ENCODE results near the gene CAMSAP1. TPM values are rescaled to one million over a fixed set of nuclear protein-coding genes. Genes with fewer than 3 reads are reported as not detected.

The CAMSAP1 gene
- total RNA-seq, 4 donors from 2014 or later = 31.2 to 85.3 (median 51.6) TPM

DNA sequence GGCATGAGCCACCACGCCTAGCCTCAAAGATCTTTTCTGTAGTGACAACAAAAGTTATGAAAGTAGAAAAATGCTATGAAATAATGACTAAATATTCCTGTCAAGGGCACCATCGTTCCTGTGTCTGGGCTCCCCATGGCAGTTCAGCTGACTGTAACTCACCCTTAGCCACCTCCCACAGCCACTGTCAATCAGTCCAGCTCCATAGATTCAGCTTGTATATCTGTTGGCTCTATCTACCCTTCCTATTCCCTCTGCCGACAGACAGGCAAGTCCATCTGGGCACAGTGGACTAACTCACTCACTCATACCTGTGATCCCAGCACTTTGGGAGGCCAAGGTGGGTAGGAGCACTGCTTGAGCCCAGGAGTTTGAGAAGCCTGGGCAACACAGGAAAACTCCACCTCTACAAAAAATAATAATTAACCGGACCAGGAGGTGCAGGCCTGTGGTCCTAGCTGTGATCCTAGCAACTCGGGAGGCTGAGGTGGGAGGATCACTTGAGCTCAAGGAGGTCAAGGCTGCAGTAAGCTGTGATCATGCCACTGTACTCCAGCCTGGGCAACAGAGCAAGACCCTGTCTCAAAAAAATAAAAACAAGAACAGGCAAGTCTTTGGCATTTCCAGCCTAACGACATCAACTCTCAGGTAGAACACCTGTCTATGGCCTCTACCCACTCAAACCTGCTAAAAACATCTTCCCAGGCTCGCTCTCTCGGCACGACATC, 6.2 kb downstream of the CAMSAP1 start:
- H3K27ac ChIP-seq = no peak overlapping the region
- intact Hi-C loops (cut with DNase I) = no loop called here
- DNase-seq = no peak
- peaks cover 16 to 83% (median 35%) of the 10 kb centered on the region in 3 donors for H3K4me1 ChIP-seq
- peaks cover 0 to 4% (median 0%) of the 10 kb centered on the region in 3 donors for H3K36me3 ChIP-seq
- TF ChIP-seq, protein P1, sequence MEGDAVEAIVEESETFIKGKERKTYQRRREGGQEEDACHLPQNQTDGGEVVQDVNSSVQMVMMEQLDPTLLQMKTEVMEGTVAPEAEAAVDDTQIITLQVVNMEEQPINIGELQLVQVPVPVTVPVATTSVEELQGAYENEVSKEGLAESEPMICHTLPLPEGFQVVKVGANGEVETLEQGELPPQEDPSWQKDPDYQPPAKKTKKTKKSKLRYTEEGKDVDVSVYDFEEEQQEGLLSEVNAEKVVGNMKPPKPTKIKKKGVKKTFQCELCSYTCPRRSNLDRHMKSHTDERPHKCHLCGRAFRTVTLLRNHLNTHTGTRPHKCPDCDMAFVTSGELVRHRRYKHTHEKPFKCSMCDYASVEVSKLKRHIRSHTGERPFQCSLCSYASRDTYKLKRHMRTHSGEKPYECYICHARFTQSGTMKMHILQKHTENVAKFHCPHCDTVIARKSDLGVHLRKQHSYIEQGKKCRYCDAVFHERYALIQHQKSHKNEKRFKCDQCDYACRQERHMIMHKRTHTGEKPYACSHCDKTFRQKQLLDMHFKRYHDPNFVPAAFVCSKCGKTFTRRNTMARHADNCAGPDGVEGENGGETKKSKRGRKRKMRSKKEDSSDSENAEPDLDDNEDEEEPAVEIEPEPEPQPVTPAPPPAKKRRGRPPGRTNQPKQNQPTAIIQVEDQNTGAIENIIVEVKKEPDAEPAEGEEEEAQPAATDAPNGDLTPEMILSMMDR (IDR thresholded peaks at IDR 0.05) = no peak
- no peak for TF ChIP-seq POLR2A (IDR thresholded peaks at IDR 0.05)
- H3K9me3 ChIP-seq = no peaks in the 10 kb centered on the region
- WGBS, 2 donors = 84 to 90% methylated on average over 7 to 8 of the region's 9 CpGs
- H3K27me3 ChIP-seq = no peaks in the 10 kb centered on the region
- no peak overlapping the region for H3K4me3 ChIP-seq

DNA sequence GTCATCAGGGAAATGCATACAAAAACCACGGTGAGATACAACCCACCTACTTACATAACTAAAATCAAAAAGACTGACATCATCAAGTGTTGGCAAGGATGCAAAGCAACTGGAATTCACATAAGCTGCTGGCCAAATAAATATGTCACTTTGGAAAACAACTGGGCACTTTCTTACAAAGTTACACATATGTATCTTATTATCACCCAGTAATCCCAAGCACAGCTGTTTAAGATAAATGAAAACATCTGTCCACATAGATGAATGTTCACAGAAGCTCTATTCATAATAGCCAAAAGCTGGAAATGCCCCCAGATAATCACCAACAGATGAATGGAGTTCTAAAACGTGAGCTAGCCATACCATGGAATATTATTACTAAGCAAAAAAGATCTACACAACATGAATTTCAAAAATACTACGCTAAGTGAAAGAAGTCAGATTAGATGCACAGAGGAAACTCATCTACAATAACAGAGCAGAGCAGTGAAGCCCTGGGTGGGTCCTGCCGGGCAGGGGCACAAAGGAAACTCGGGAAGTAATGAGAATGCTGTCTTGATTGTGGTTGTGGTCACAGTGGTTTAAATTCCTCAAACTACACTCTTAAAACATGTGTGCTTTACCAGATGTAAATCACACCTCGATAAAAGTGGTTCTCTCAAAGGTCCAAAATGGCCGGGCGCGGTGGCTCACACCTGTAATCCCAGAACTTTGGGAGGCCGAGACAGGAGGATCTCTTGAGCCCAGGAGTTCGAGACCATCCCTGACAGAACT, 8.5 kb downstream of the CAMSAP1 start:
- no peak for DNase-seq
- Histone ChIP-seq H3K36me3 (peaks cover 0 to 4% (median 0%) of the 10 kb centered on the region in 3 donors), H3K4me1 (peaks cover 6 to 69% (median 16%) of the 10 kb centered on the region in 3 donors), H3K27me3 (no peaks in the 10 kb centered on the region), H3K4me3 (no peak overlapping the region), H3K27ac (no peak overlapping the region), H3K9me3 (no peaks in the 10 kb centered on the region)
- WGBS, 2 donors = 68 to 70% methylated on average over 10 to 11 of the region's 11 CpGs
- no peak for TF ChIP-seq POLR2A (IDR thresholded peaks at IDR 0.05)
- TF ChIP-seq, protein P1 (IDR thresholded peaks at IDR 0.05) = no peak
- intact Hi-C loops (cut with DNase I) = no loop called here

DNA sequence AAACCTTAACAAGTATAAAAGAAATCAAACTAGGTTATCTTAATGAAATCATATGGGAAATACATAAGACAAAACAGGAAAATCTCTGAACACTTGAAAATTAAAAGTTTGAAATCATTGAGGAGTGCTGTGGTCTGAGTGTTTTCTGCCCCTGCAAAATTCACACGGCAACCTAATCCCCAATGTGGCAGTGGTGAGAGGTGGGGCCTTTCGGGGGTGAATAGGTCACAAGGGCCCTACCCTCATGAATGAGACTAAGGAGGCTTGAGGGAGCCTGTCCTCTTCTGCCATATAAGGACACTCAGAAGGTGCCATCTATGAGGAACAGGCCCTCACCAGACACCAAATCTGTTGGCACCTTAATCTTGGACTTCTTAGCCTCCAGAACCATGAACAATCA, 10.7 kb downstream of the CAMSAP1 start:
- intact Hi-C loops (cut with DNase I) = no loop called here
- H3K36me3 ChIP-seq = peaks cover 0 to 4% (median 0%) of the 10 kb centered on the region in 3 donors
- peaks cover 7 to 69% (median 8%) of the 10 kb centered on the region in 3 donors for H3K4me1 ChIP-seq
- H3K27me3 ChIP-seq = no peaks in the 10 kb centered on the region
- no peak for TF ChIP-seq POLR2A (IDR thresholded peaks at IDR 0.05)
- no peak for DNase-seq
- H3K9me3 ChIP-seq = no peaks in the 10 kb centered on the region
- 83 to 84% methylated on average over 2 of the region's 2 CpGs for WGBS, 2 donors
- H3K27ac ChIP-seq = peak overlapping the region in 1 of 4 donors; percentile 6
- H3K4me3 ChIP-seq = no peak overlapping the region

DNA sequence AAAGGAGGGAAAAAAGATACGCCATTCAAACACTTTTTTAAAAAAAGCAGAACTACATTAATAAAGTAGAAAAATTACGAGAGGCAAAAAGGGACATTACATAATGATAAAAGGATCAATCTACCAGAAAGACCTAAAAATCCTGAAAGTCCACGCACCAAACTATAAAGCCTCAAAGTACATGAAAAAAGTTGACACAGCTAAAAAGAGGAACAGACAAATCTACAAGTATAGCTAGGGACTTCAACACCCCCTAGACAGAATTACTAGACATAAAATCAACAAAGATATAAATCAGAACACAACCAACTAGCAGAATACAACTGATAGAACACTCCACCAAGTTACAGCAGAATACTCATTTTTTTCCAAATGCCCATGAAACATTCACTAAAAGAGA, 11.1 kb downstream of the CAMSAP1 start:
- WGBS, 2 donors = 84% methylated on average over 3 of the region's 3 CpGs
- intact Hi-C loops (cut with DNase I) = no loop called here
- no peaks in the 10 kb centered on the region for H3K27me3 ChIP-seq
- no peaks in the 10 kb centered on the region for H3K9me3 ChIP-seq
- TF ChIP-seq, protein P1 (IDR thresholded peaks at IDR 0.05) = no peak
- no peak for TF ChIP-seq POLR2A (IDR thresholded peaks at IDR 0.05)
- H3K36me3 ChIP-seq = peaks cover 0 to 4% (median 0%) of the 10 kb centered on the region in 3 donors
- peaks cover 9 to 69% (median 11%) of the 10 kb centered on the region in 3 donors for H3K4me1 ChIP-seq
- peak overlapping the region in 1 of 4 donors; percentile 6 for H3K27ac ChIP-seq
- DNase-seq = no peak
- H3K4me3 ChIP-seq = no peak overlapping the region

DNA sequence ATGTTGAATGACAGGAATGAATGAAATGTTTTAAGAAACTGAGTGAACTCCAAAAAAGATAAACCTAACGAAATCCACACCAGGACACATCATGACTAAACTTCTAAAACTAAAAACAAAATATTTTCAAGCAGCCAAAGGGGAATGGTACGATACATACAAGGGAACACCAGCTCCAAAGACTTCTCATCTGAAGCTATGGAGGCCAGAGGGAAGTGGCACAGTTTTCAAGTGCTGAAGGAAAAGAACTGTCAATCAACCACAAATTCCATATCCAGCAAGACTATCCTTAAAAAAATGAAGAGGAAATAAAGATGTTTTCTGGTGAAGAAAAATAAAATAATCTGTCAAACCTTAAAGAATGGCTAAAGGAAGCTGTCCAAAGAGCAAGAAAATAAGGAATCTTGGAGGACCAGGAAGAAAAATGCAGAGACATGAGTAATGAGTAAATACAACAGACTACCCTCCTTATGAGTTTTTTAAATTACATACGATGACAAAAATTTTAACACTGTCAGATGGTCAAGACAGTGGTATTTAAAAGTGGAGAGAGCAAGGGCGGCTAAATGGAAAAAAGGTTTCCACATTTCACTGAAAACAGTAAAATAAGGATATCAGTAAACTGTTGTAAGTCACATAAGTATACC, 12.0 kb downstream of the CAMSAP1 start:
- intact Hi-C loops (cut with DNase I) = no loop called here
- TF ChIP-seq, protein P1 (IDR thresholded peaks at IDR 0.05) = no peak
- TF ChIP-seq POLR2A (IDR thresholded peaks at IDR 0.05) = no peak
- WGBS, 2 donors = 85 to 87% methylated on average over 4 of the region's 4 CpGs

More for the DNA sequence above, 12.0 kb downstream of the CAMSAP1 start:
- H3K27me3 ChIP-seq = no peaks in the 10 kb centered on the region
- peaks cover 18 to 69% (median 20%) of the 10 kb centered on the region in 3 donors for H3K4me1 ChIP-seq
- H3K9me3 ChIP-seq = no peaks in the 10 kb centered on the region
- no peak for DNase-seq
- peaks cover 0 to 4% (median 0%) of the 10 kb centered on the region in 3 donors for H3K36me3 ChIP-seq
- H3K4me3 ChIP-seq = no peak overlapping the region
- H3K27ac ChIP-seq = no peak overlapping the region

Measured in esophagus squamous epithelium (tissue), 5 donors.